GM12878 (cell line): ENCODE results near the gene ADPRS.

Experiments
- BCLAF1 ChIP-seq: fragments of 450-650 bp; IDR thresholded peaks from 2 replicates; pipeline ENCODE4 v1.6.1; 2017; ENCODE audit warnings: antibody characterized with exemption, mild to moderate bottlenecking, moderate library complexity
- CTCF ChIP-seq, 3 experiments: IDR thresholded peaks in 2 of 3; conservative IDR thresholded peaks in 1 of 3; 2 replicates each; pipeline ENCODE4 v1.5.1; 2011; ENCODE audit warnings: low read depth in 3 of 3, low read length in 3 of 3, mild to moderate bottlenecking in 3 of 3, control low read depth in 2 of 3, moderate library complexity in 2 of 3, inconsistent platforms in 1 of 3, mixed read lengths in 1 of 3; ENCODE audit not compliant: control insufficient read depth in 2 of 3, insufficient read depth in 1 of 3; ENCODE audit errors: extremely low read depth in 1 of 3
- JUNB ChIP-seq: IDR thresholded peaks from 2 replicates; pipeline ENCODE4 v1.6.1; 2016; ENCODE audit warnings: antibody characterized with exemption, mild to moderate bottlenecking
- MXI1 ChIP-seq: fragments of 150-350 bp; IDR thresholded peaks from 2 replicates; pipeline ENCODE4 v1.6.1; 2011; ENCODE audit warnings: low read depth, mild to moderate bottlenecking, inconsistent platforms, low read length, improper control_type of control experiment
- SMAD5 ChIP-seq: IDR thresholded peaks from 2 replicates; pipeline ENCODE4 v1.6.1; 2016; ENCODE audit warnings: antibody characterized with exemption, low read depth
- SRF ChIP-seq, 2 experiments: IDR thresholded peaks; 2 replicates each; pipeline ENCODE4 v1.6.1; 2011; ENCODE audit warnings: low read depth in 2 of 2, low read length in 2 of 2, mild to moderate bottlenecking in 1 of 2, moderate library complexity in 1 of 2

- TF ChIP-seq CTCF (IDR thresholded peaks at IDR 0.05 in 2 of 3, conservative IDR thresholded peaks at IDR 0.05 in 1 of 3; ENCODE audit: control insufficient read depth in 2 of 3, extremely low read depth in 1 of 3, insufficient read depth in 1 of 3, low read depth in 3 of 3, low read length in 3 of 3) (no peak), MXI1 (no peak), SRF (IDR thresholded peaks at IDR 0.05; ENCODE audit: low read depth in 2 of 2, low read length in 2 of 2) (no peak), BCLAF1 (no peak), SMAD5 (no peak), JUNB (no peak)
Observed at GRCh38 chr1:36112823-36113222, 24.1 kb downstream of the ADPRS start.
